Right ventricle myocardium superior (tissue), 1 donor: Measurements from ENCODE around the gene SCGB3A1. TPM values are rescaled to one million over a fixed set of nuclear protein-coding genes. Genes with fewer than 3 reads are reported as not detected.

Source experiments
- ATAC-seq: fragments of 200-7000 bp; cut with Tn5 transposase; one replicate; pipeline ENCODE4 v1.9.1; 2020; ENCODE audit warnings: mild to moderate bottlenecking; ENCODE audit not compliant: poor library complexity
- DNase-seq: peaks from one replicate; pipeline ENCODE4 v3.0.0-alpha.2; 2020
- intact Hi-C: fragments of 100-400 bp; cut with DNase I; formaldehyde crosslinking; loops from one replicate; pipeline ENCODE4 v1.11.2; 2022
- total RNA-seq: library from RNA; stranded (reverse); fragmentation: NEBNext Ultra II Directional; extraction: Animal tissue kit (Norgen Biotek cat#: 25700); gene quantifications from one replicate; pipeline ENCODE4 v1.2.1, GENCODE V29; 2021
- donor health status: DM: no; HTN: yes; CAD: no; lungs with severe emphysema.

SCGB3A1 gene
- total RNA-seq, 1 donor from 2014 or later, result not detected

DNA sequence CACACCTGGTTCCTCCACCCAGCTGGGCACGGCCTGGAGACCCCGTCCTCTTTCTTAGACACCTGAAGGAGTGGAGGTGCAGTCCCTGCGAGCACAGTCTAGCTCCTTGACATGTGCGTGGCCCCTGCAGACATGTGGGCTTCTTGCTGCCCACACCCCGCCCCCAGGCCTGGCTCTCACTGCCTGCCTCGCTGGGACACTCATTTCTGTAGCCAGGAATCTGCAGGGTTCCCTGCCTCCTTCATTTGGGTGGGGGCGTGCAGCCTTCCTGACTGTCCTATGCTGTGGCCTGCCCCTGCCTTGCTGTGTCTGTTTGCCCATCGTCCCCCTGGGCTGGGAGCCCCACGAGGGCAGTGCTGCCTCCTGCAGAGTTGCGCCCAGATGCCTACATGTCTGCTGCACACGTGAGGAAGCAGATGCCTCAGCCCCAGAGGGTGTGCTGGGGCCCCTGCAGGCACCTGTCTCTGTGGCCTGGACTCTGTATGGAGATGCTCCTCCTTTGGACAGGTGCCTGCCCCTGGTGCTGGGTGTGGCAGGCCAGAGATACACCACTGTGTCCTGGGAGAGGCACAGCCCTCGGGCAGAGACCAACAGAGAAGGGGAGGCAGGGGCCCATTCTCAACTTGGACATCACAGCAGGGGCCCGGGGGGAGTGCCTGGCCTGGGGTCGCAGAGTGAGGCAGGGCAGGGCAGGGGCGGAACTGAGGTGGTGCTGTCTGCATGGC lies 35.5 kb upstream of the SCGB3A1 start:
- intact Hi-C loops, result no loop called here
- ATAC-seq (no peak), DNase-seq (no peak)

DNA sequence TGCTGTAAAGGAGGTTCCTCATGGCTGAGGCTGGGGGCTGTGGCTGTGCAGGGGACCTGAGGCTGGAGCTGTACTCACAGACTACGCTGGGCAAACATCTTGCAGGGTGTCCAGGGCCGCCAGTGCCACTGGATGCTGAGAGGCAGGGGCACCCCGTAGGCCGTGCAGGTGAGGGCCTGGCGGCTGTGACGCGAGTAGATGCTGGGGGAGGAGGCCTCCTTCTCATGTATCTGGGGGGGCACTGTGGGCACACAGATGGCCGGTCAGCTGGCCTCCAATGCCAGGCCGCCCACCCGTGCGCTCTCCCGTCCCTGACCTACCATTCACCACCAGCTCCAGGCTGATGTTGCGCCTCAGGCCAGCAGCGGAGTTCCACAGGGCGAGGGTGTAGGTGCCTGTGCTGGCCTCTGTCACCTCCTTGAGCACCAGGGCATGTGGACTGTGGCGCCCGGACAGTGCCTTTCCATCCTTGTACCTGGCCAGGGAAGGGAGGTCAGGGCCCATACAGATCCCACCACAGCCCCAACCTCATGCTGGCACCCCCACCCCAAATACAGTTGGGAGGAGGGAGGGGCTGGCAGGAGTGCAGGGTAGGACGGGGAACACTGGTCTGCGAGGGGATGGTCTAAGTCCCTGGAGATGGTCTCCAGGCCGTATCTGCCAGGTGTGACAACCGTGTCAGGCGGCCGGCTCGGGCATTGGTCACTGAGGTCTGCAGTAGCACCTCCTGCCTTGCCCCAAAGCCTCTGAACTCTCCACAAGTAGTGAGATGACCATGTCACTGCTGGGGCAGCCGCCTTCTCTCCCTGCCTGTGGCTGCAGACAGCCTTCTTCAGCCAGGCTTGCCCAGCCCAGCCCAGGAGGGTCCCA lies 34.7 kb upstream of the SCGB3A1 start:
- ATAC-seq (no peak), DNase-seq (no peak)
- intact Hi-C loops, result no loop called here

DNA sequence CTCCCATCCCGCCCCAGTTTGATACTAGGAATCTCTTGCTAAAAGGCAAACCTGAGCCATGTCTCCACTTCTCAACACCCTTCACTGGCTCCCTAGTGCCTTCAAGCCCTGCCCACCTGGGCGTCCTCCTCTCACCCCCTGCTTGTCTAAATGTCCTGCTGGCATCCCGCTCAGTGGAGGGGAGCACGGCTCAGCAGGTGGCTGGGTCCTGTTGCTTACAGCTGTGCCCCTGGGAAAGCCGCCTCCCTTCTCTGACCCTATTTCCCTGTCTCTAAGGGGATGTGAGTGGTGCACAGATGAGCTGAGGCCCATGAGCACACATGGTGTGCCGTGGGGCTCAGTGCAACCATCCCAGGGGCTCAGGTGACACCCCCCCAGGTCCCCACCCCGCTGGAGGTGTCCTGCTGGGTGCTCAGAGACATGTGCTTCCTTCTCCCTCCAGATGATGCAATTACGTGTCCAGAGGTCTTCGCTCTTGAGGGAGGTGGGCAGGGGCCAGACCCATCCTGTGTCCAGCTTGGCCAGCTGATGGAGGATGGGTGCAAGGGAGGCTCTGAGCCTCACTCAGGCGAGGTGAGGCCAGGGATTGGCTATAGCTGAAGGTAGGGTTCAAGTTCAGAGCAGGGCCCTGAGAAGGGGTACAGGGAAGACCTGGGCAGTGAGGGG lies 34.0 kb upstream of the SCGB3A1 start:
- no peak for ATAC-seq
- intact Hi-C loops, result no loop called here
- DNase-seq, result no peak

DNA sequence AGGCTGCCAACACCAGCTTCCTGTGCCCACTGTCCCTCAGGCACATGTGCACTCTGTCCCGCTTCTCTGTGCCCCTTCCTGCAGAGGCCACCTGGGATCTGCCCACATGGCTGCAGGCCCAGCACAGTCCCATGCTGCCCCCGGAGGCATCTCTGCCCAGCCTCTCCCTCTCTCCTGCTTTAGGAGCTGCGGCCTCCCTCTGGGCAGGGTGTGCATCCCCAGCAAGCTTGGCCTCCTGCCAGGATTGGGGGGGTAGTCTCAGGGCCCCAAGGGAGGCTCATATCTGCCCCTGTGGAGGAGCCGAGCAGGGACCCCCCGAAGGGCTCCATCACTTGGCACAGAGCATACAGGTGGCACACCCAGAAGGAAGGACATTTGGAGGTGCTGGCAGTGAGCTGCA lies 33.3 kb upstream of the SCGB3A1 start:
- ATAC-seq, result no peak
- intact Hi-C loops, result no loop called here
- no peak for DNase-seq

DNA sequence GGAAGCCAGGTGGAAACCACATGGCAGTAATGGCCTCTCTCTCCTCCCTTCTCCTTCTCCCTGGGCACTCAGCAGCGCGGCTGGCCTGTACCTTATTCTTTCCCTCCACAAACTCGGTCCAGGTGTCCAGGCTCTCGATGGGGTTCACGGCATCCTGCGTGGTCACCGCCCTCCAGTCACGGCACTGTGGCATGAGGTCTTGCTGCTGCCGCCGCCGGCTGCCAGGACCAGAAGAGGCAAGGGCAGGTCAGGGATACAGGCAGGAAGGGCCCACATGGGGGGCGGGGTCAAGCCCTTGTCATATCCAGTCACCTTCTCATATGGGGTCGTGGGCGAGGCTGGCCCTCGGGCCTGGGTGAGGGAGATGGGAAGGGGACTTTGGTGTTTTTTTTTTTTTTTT lies 32.5 kb upstream of the SCGB3A1 start:
- no peak for DNase-seq
- no peak for ATAC-seq
- intact Hi-C loops, result no loop called here

DNA sequence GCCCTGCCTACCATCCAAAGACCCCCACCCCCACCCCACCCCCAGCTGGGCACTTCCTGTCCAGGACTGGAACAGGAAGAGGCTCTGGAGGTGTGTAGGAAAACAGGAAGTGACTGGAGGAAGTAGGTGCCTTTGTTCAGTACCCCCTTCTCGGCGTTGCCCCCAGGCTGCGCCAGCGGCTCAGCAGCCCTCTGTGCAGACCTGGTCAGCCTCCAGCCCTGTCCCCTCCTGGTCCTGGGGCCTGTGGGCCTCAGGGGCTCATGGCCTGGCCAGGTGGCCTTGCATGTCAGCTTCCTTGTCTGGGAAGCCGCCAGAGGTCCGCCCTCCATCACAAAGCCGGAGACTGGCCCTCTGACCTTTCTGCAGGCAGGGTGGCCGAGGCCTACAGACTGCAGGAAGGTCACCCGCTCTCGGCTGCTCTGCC lies 32.1 kb upstream of the SCGB3A1 start:
- intact Hi-C loops, result no loop called here
- no peak for ATAC-seq
- no peak for DNase-seq

DNA sequence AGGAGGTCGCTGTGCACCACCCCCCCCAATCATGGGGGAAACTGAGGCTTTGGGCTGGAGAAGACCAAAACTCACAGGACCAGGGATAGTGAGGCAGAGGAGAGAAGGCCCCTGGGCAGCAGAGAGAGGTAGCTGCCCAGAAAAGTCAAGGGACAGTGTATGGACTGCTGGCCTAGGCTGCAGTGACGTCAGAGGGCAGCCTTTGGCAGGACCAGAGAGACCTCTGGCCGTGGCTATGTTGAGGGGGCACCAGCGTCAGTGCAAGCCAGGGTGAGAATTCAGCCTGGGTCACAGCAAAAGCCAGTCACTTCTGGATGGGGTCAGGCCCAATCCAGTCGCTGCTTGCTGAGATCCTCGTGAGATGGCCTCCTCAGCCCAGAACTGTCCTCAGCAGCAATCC lies 31.6 kb upstream of the SCGB3A1 start:
- intact Hi-C loops, result no loop called here
- no peak for DNase-seq
- ATAC-seq, result no peak

DNA sequence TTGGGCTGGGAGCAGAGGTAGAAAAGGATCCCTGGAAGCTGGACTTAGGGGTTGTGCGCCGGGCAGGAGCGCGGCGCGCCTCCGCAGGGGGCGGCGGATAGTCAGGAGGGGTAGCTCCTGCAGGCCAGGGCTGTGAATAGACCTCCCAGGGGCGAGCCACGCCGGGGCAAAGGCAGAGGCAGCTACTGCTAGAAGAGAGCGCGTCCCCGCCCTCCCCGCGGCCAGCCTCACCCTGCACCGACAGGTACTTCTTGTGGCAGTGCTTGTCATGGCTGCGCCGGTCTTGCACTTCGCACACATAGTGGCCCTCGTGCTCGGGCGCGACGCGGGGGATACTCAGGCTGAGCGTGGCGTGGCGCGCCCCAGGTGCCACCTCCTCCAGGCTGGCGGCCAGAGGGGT lies 30.0 kb upstream of the SCGB3A1 start:
- intact Hi-C loops, result no loop called here
- DNase-seq (no peak), ATAC-seq (no peak)

DNA sequence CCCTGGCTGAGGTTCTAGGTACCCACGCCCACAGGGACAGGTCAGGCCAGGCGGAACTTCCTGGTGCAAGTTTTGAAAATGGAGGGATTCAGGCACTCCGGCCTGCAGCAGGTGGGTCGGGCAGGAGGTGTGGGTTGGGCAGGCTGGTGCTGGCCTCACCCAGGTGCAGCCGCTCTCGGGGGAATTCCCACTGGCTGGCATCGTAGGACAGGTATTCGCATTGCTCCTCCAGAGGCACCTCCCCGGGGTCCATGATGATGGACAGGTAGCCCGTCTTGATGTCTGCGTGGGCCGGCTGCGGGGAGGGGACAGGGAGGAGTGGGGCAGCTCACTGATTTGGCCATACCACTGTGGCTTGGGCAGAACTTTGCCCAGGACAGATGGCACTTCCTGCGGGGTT lies 28.7 kb upstream of the SCGB3A1 start:
- no peak for DNase-seq
- no peak for ATAC-seq
- intact Hi-C loops, result no loop called here

DNA sequence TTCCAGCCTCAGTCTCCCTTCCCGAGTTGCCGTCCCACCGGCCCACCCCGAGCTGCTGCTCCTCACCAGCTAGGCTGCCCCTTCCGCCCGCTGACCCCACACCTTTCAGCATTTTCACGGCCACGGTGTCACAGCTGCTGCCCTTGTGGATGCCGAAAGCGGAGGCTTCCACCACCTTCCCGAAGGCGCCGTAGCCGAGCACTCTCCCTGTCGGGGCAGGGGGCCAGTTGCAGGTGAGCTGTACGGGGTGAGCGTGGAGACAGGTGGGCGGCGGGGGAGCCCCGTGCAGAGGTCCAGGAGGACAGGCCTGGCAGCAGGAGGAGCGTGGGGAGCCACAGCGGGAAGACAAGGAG lies 28.2 kb upstream of the SCGB3A1 start:
- DNase-seq (no peak), ATAC-seq (no peak)
- intact Hi-C loops, result no loop called here

DNA sequence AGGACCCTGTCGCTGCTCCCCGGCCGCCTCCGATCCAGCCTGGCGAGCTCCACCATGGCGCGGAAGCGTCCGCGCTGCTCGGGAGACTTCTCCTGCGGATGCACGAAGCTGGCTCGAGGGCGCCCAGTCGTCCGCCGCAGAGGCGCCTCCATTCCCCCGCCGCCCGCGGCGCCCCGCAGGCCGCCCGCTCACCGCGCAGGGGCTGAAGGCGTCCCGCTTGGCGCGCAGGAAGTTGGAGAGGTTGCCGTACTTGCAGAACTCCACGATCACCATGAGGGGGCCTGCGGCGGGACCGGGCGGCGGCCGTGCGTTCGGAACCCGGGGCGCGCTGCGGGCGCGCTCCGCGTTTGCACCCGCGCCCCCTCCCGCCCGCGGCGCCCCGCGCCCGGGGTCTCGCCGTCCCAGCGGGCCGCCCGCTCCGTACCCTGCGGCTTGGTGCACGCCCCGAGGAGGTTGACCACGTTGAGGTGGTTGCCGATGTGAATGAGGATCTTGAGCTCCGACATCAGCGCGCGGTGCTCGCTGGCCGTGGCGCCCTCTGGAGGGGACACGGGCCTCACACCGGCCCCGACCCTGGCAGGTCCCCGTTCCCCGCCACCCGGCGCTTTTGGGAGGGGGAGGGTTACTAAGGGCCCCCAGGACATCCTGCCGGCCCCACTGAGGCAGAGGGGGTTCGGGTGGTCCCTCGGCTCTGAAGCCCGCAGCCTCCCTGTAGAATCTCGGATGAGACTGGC lies 27.7 kb upstream of the SCGB3A1 start:
- intact Hi-C loops, result no loop called here
- DNase-seq (no peak), ATAC-seq (no peak)

DNA sequence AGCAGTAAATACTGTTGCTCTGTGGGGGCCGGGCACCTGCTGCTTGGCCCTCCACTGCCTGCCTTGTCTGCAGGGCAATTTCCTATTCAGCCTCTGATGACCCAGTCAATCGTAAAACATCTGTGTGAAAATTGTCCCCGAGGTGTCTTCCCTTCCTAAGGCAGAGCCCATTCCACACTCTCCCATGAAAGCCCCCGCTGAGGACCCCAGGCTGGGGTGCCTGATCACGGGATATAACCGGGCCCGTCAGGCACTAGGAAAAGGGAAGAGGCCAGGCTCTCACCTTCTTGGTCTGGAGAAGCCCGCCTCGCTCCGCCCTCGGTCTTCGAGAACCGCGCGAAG lies 27.2 kb upstream of the SCGB3A1 start:
- ATAC-seq, result no peak
- intact Hi-C loops, result no loop called here
- no peak for DNase-seq

DNA sequence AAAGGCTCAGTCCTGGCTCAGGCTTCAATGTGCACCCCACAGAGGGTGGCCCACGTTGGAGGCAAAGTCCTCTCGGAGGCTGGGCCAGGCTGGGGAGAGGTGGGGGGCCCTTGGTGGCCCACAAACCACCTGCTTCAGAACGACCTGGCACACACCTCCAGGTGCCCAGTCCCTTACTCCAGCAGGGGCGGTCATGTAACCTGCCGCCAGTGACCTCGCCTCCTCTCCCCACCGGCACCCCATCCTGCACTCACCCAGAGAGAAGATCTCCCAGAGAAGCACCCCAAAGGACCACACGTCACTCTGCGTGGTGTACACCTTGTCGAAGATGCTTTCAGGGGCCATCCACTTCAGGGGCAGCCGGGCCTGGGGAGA lies 22.5 kb upstream of the SCGB3A1 start:
- no peak for ATAC-seq
- intact Hi-C loops, result no loop called here

DNA sequence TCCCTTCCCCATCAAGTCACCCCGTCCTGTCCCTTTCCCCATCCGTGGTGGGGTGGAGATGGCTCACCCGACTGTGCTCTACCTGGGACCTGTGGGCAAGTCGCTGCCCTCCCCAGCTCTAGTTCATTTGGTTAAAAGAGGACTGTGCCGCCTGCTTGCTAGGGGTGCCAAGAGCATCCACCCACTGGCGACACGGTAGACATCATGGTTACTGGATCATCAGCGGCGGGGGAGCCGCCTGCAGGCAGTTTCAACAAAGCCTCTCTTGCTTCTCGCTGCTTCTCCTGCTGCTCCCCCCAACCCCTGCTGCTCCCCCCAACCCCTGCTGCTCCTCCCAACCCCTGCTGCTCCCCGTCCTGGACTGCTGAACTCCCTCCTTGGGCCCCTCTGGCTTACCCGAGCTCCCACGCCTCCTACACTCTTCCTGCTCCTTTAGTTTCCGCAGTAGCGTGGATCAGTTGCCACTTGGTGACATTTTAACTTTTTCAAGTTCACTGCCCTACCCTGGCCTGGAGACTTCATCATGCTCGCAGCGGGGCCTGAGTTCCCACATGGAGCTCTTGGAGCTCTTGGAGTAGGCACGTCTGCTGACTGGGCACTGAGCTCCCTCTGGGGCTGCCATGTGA lies 22.0 kb upstream of the SCGB3A1 start:
- intact Hi-C loops, result no loop called here
- ATAC-seq (no peak), DNase-seq (no peak)

More for the DNA sequence above, 22.5 kb upstream of the SCGB3A1 start:
- no peak for DNase-seq

DNA sequence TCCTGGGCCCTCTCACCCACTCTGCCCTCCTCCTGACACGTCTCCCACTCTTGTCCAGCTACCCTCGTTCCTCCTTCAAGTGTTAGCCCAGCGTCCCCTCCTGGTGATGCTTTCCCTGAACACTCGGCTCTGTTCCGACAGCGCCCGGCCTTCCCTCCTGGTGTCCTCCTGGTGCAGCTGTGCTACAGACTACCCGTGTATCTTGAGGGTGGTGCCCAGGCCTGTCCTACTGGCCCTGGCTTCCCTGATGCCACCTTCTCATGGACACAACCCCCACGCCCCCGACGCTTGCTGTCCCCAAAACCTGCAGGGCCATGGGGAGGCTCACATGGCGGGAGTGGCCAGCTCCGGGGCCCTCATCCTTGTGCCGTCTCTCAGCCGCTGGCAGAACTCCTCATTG lies 21.4 kb upstream of the SCGB3A1 start:
- ATAC-seq (no peak), DNase-seq (no peak)
- intact Hi-C loops, result no loop called here

DNA sequence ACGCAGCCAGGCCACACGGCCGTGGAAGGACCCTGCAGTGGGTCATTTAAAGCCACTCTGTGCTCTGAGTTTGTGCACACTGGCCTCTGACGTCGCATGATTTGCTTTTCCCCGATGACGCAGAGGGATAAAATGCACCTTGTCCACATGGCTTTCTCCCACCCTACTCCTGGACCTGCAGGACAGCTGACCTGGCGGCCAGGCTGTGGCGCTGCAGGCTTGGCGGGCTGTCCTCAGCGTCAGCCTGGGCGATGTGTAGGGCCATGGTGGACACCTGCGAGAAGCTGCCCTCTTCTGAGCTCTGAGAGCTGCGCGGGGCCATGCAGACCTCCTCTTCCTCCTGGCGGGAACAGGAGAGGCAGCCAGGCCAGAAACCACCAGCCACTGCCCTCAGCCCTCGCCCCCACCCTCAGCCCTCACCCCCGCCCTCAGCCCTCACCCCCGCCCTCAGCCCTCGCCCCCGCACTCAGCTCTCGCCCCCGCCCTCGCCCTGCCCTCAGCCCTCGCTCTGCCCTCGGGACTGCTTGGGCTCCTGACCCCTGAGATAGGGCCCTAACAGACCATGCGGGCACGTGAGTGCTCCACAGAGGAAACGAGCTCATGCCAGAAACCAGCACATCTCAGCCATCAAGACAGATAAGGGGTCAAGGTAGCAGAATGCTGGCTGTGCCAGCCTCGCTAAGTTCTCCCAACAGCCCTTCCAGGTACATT lies 20.0 kb upstream of the SCGB3A1 start:
- DNase-seq (no peak), ATAC-seq (no peak)
- intact Hi-C loops, result no loop called here

DNA sequence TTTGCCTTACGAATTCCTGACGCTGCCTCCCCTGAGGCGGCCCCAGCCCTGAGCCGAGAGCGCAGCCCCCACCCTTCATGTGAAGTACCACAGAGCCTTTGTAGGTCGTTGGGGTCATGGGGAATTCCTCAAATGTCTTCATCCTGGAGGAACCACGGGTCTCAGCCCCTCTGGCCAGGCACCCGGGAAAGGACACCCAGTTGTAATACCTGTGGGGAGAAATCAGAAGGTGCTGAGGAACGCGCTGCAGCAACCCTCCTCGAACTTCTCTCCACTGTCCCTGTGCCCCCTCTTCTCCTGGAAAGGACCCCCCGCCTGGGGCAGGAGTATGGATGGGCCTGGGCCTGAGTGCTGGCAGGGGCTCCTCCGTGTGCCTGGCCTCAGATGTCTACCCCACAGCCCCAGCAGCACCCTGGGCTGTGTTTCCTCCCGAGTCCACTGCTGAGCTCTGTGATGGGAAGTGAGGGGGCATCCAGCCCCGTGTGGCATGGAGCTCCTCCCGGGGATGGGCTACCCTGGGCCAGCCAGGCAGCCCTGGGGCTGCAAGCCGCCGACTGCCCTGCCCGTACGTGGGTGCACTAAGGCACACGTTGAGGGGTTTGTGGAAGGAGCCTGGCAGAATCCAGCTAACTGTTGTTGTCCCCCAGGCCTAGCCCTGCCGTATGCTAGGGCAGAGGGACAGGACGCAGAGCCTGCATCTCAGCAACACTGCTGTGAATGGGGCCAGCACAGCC lies 18.7 kb upstream of the SCGB3A1 start:
- DNase-seq (no peak), ATAC-seq (no peak)
- intact Hi-C loops, result no loop called here

DNA sequence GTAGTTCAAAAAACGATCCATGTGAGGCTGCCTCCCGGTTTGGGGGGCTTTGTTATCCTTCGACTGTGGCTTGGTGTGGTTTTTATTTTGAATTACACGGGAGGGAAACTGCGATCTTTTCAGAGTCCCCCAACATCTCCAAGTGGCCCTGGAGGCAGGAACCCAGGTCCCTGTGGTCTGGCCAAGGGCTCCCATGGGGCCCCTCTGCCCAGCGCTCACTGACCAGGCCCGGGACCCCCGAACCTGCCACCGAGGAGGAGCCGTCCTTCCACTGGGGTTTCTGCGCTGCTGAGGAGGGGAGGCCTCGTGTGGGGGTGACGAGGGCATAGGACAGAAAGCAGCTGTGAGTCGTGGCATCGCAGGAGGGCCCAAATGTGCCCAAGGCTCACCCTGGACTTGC lies 18.1 kb upstream of the SCGB3A1 start:
- intact Hi-C loops, result no loop called here
- no peak for ATAC-seq
- DNase-seq, result no peak
